Glomerular visceral epithelial cell (primary cell): ENCODE measurements around the gene PLIN5.

Source experiments
- DNase-seq: peaks from one replicate; pipeline ENCODE4 v3.0.0-alpha.2; 2016; ENCODE audit errors: extremely low spot score

PLIN5 gene

GRCh38 chr19:4487572-4487971 is 47.5 kb downstream of the PLIN5 start:
- no peak for DNase-seq

- DNase-seq = no peak
Observed at GRCh38 chr19:4483385-4483784, 51.6 kb downstream of the PLIN5 start.

GRCh38 chr19:4482721-4483364 is 52.2 kb downstream of the PLIN5 start:
- no peak for DNase-seq

GRCh38 chr19:4477034-4477801 is 57.8 kb downstream of the PLIN5 start:
- no peak for DNase-seq

GRCh38 chr19:4474514-4475022 is 60.5 kb downstream of the PLIN5 start:
- DNase-seq = peak; percentile 48

GRCh38 chr19:4473763-4474513 is 61.1 kb downstream of the PLIN5 start:
- no peak for DNase-seq

GRCh38 chr19:4473011-4473762 is 61.8 kb downstream of the PLIN5 start:
- no peak for DNase-seq
